HepG2 (cell line): ENCODE measurements around the gene IL16. TPM values are rescaled to one million over a fixed set of nuclear protein-coding genes. Genes with fewer than 3 reads are reported as not detected.

Source experiments
- ATAC-seq: fragments of 200-7000 bp; cut with Tn5 transposase; 3 replicates; pipeline ENCODE4 v1.9.1; 2020; ENCODE audit warnings: mild to moderate bottlenecking, moderate library complexity
- BruUV-seq: library from RNA; stranded (reverse); fragments of 400-500 nt; replicated peaks from 2 replicates; lab custom pipeline; 2021; lab: Mats Ljungman, UMichigan
- CTCF ChIA-PET: fragments of 300-600 bp; formaldehyde crosslinking; extraction: SDS; loops from one replicate; lab custom pipeline; 2021; ENCODE audit warnings: low total read pairs, inconsistent platforms, low intra/inter-chr PET ratio; lab: Yijun Ruan, JAX
- POLR2A ChIA-PET: fragments of 350-600 bp; sonication (Branson Sonifier 250); formaldehyde crosslinking; loops from one replicate; lab custom pipeline; 2020; ENCODE audit warnings: antibody characterized with exemption, inconsistent platforms; lab: Yijun Ruan, JAX
- DNase-seq: peaks from one replicate; pipeline ENCODE4 v3.0.0-alpha.2; 2015; ENCODE audit warnings: low spot score
- FAIRE-seq: peaks from 3 replicates; lab custom pipeline; 2011; peaks lifted over from hg19 to GRCh38; lab: Jason Lieb, UNC
- H2AFZ ChIP-seq: one replicate; pipeline ENCODE4 v1.6.1; 2011; ENCODE audit warnings: low read length, inconsistent platforms
- H3K27ac ChIP-seq: fragments of 300-600 bp; 3 replicates; pipeline ENCODE4 v1.8.0; 2011; ENCODE audit warnings: mixed run types, mild to moderate bottlenecking, mixed read lengths, low read length, inconsistent platforms; ENCODE audit not compliant: insufficient read depth; ENCODE audit errors: extremely low read length
- H3K27me3 ChIP-seq, 2 experiments: fragments of 200-600 bp in 1 of 2; 2 replicates in 1 of 2; 3 replicates in 1 of 2; pipeline versions ENCODE4 v1.6.0 to v1.8.0; 2011; ENCODE audit warnings: low read length in 2 of 2, mild to moderate bottlenecking in 2 of 2, moderate library complexity in 2 of 2, inconsistent platforms in 1 of 2; ENCODE audit not compliant: insufficient read depth in 2 of 2, control insufficient read depth in 1 of 2
- H3K36me3 ChIP-seq, 2 experiments: fragments of 200-600 bp in 1 of 2; replicated peaks in 1 of 2; 2 replicates in 1 of 2; 3 replicates in 1 of 2; pipeline versions ENCODE4 v1.5.1 to v1.8.0; 2011; ENCODE audit warnings: low read length in 2 of 2, inconsistent platforms in 1 of 2; ENCODE audit not compliant: insufficient read depth in 2 of 2, control insufficient read depth in 1 of 2
- H3K4me1 ChIP-seq: 2 replicates; pipeline ENCODE4 v1.5.1; 2012; ENCODE audit warnings: low read length, inconsistent platforms; ENCODE audit not compliant: insufficient read depth
- H3K4me2 ChIP-seq: 2 replicates; pipeline ENCODE4 v1.6.0; 2011; ENCODE audit warnings: low read depth, low read length, inconsistent platforms
- H3K4me3 ChIP-seq, 3 experiments: fragments of 200-600 bp in 1 of 3; sonication (generic), shearing (Covaris generic) in 1 of 3; replicated peaks in 1 of 3; 2 replicates each; pipeline ENCODE4 v1.5.1; 2011 to 2016; ENCODE audit warnings: low read length in 3 of 3, inconsistent platforms in 2 of 3, low read depth in 2 of 3, mild to moderate bottlenecking in 2 of 3, control low read depth in 1 of 3, mixed read lengths in 1 of 3; ENCODE audit not compliant: insufficient read depth in 1 of 3
- H3K79me2 ChIP-seq: one replicate; pipeline ENCODE4 v1.6.1; 2011; ENCODE audit warnings: low read length, inconsistent platforms; ENCODE audit not compliant: insufficient read depth
- H3K9ac ChIP-seq: 2 replicates; pipeline ENCODE4 v1.6.0; 2011; ENCODE audit warnings: mild to moderate bottlenecking, low read depth, low read length, inconsistent platforms; ENCODE audit not compliant: insufficient read depth
- H3K9me3 ChIP-seq: 2 replicates; pipeline ENCODE4 v1.5.1; 2012; ENCODE audit warnings: mild to moderate bottlenecking, low read length
- H4K20me1 ChIP-seq: 2 replicates; pipeline ENCODE4 v1.6.0; 2011; ENCODE audit warnings: inconsistent platforms, mild to moderate bottlenecking, low read length, moderate library complexity; ENCODE audit not compliant: insufficient read depth
- FOXA1 ChIP-seq, 2 experiments: fragments of 450-650 bp in 1 of 2; sonication (generic) in 1 of 2; formaldehyde crosslinking in 1 of 2; IDR thresholded peaks; 2 replicates each; pipeline versions ENCODE4 v1.4.0 to v1.6.1; 2016 to 2020; ENCODE audit warnings: missing genetic modification reagents in 1 of 2
- HNRNPUL1 ChIP-seq: fragments of 200-400 bp; formaldehyde crosslinking; IDR thresholded peaks from 2 replicates; pipeline ENCODE4 v1.6.1; 2017; ENCODE audit warnings: low read depth, mild to moderate bottlenecking, low read length, moderate library complexity
- LRRFIP1 ChIP-seq: sonication (generic); formaldehyde crosslinking; conservative IDR thresholded peaks from 2 replicates; pipeline ENCODE4 v1.4.0; 2020; ENCODE audit warnings: missing genetic modification reagents
- NFIB ChIP-seq: sonication (generic); formaldehyde crosslinking; IDR thresholded peaks from 2 replicates; pipeline ENCODE4 v1.9.0; 2021; ENCODE audit warnings: missing genetic modification reagents, mild to moderate bottlenecking, borderline replicate concordance
- REL ChIP-seq: sonication (generic); formaldehyde crosslinking; conservative IDR thresholded peaks from 2 replicates; pipeline ENCODE4 v1.8.0; 2022; ENCODE audit warnings: mild to moderate bottlenecking, missing genetic modification reagents, moderate library complexity
- ZBTB44 ChIP-seq: sonication (generic); formaldehyde crosslinking; IDR thresholded peaks from 2 replicates; pipeline ENCODE4 v1.4.0; 2020; ENCODE audit warnings: missing genetic modification reagents
- ZNF207 ChIP-seq: fragments of 450-650 bp; IDR thresholded peaks from 2 replicates; pipeline ENCODE4 v1.6.1; 2016; ENCODE audit warnings: antibody characterized with exemption, borderline replicate concordance
- ZNF264 ChIP-seq: sonication (generic); formaldehyde crosslinking; IDR thresholded peaks from 2 replicates; pipeline ENCODE4 v1.4.0; 2020; ENCODE audit warnings: missing genetic modification reagents
- ZNF33B ChIP-seq: sonication (generic); formaldehyde crosslinking; IDR thresholded peaks from 2 replicates; pipeline ENCODE4 v1.5.1; 2020; ENCODE audit warnings: mild to moderate bottlenecking, missing genetic modification reagents
- ZNF598 ChIP-seq: sonication (generic); formaldehyde crosslinking; IDR thresholded peaks from 2 replicates; pipeline ENCODE4 v1.5.1; 2020; ENCODE audit warnings: mild to moderate bottlenecking, missing genetic modification reagents, borderline replicate concordance
- ZNF615 ChIP-seq: sonication (generic); formaldehyde crosslinking; IDR thresholded peaks from 2 replicates; pipeline ENCODE4 v1.5.0; 2020; ENCODE audit warnings: mild to moderate bottlenecking, missing genetic modification reagents, borderline replicate concordance
- ZZZ3 ChIP-seq: sonication (generic); formaldehyde crosslinking; IDR thresholded peaks from 2 replicates; pipeline ENCODE4 v1.4.0; 2020; ENCODE audit warnings: missing genetic modification reagents, mild to moderate bottlenecking, borderline replicate concordance
- WGBS: methylation state at CpG from one replicate; pipeline ENCODE4 v1.1.6; 2017; ENCODE audit warnings: low lambda C conversion rate; 5-methylcytosine and 5-hydroxymethylcytosine counted together
- in situ Hi-C: cut with HindIII; loops from 2 replicates; pipeline ENCODE4 v1.10.0; 2017; ENCODE audit warnings: low pct_unique_long_range_greater_than_20kb; ENCODE audit not compliant: extremely low pct_ligation_motif_present
- intact Hi-C: fragments of 100-400 bp; cut with micrococcal nuclease; formaldehyde crosslinking; loops from one replicate; pipeline ENCODE4 v1.10.0; 2022; ENCODE audit not compliant: unreplicated experiment
- polyA plus RNA-seq, 8 experiments: library from polyadenylated mRNA; depleted of rRNA in 3 of 8; stranded (reverse) in 7 of 8; unstranded in 1 of 8; fragments of >200 nt; fragmentation: Illumina TruSeq in 4 of 8; extraction: Trizol in 4 of 8; gene quantifications; 2 replicates each; pipeline versions ENCODE4 v1.2.1 to v1.2.3, GENCODE V29; 2011 to 2016; ENCODE audit warnings: low read depth in 4 of 8, missing spikeins in 1 of 8, mixed read lengths in 1 of 8; ENCODE audit not compliant: insufficient read depth in 1 of 8
- total RNA-seq, 5 experiments: library from RNA; depleted of rRNA; stranded (reverse); fragments of >200 nt; fragmentation: Illumina TruSeq; extraction: Trizol; gene quantifications; 2 replicates each; pipeline ENCODE4 v1.2.3, GENCODE V29; 2016; ENCODE audit warnings: low read depth in 1 of 5
- TF ChIP-seq, protein P1 (sequence below): sonication (generic); formaldehyde crosslinking; IDR thresholded peaks from 2 replicates; pipeline ENCODE4 v1.4.0; 2020; ENCODE audit warnings: missing genetic modification reagents; ENCODE audit errors: not compliant biosample characterization
- TF ChIP-seq, protein P2 (sequence below): sonication (generic); formaldehyde crosslinking; IDR thresholded peaks from 2 replicates; pipeline ENCODE4 v1.8.1; 2023; ENCODE audit warnings: mild to moderate bottlenecking, moderate library complexity, missing genetic modification reagents

The IL16 gene
- total and polyA plus RNA-seq, 2 of the 13 experiments (the other 11 are each of a cell fraction or from before 2014, with no cell fraction given), result 0.03 TPM; not detected in 1

DNA sequence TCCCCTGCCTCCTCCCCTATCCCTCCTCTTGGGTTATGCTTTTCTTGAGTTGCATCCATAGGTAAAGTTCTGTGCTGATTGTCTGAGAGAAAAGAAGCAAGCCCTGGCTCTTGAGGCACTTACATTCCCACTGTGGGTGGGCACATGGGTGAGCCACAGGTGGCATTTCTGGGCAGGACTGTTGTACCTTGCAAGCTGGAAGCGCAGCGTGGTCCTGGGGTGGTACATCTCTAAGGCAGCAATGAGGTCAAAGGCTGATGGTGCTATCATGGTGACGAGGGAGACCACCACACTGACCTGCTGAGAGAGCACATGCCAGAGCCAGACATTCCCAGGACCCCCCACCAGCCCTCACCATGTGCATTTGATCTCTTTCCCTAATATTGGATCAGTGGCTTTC, 152.6 kb downstream of the IL16 start (continued):
- TF ChIP-seq, protein P1, sequence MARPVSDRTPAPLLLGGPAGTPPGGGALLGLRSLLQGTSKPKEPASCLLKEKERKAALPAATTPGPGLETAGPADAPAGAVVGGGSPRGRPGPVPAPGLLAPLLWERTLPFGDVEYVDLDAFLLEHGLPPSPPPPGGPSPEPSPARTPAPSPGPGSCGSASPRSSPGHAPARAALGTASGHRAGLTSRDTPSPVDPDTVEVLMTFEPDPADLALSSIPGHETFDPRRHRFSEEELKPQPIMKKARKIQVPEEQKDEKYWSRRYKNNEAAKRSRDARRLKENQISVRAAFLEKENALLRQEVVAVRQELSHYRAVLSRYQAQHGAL (CRISPR knock-in tag), result no peak
- no peak for TF ChIP-seq FOXA1 (IDR thresholded peaks at IDR 0.05)
- no peak for TF ChIP-seq FOXA1 (CRISPR knock-in tag; IDR thresholded peaks at IDR 0.05)
- no peak for TF ChIP-seq ZBTB44

- Histone ChIP-seq H3K9ac (no peak overlapping the region), H4K20me1 (no peaks in the 10 kb centered on the region), H2AFZ (no peak overlapping the region), H3K27ac (no peak overlapping the region), H3K27me3 (no peaks in the 10 kb centered on the region), H3K79me2 (no peaks in the 10 kb centered on the region), H3K4me1 (no peaks in the 10 kb centered on the region), H3K9me3 (no peaks in the 10 kb centered on the region), H3K4me3 (no peak overlapping the region), H3K36me3 (no peaks in the 10 kb centered on the region), H3K4me2 (no peak overlapping the region)
- ChIA-PET CTCF (no interaction called here), POLR2A (no interaction called here)
- TF ChIP-seq REL (CRISPR knock-in tag) (no peak), ZNF207 (no peak), LRRFIP1 (CRISPR knock-in tag) (no peak), ZNF264 (CRISPR knock-in tag) (no peak), ZNF598 (CRISPR knock-in tag) (no peak), ZNF615 (no peak), ZZZ3 (CRISPR knock-in tag) (no peak), HNRNPUL1 (no peak), ZNF33B (CRISPR knock-in tag) (no peak), NFIB (CRISPR knock-in tag) (no peak)
- TF ChIP-seq, protein P2, sequence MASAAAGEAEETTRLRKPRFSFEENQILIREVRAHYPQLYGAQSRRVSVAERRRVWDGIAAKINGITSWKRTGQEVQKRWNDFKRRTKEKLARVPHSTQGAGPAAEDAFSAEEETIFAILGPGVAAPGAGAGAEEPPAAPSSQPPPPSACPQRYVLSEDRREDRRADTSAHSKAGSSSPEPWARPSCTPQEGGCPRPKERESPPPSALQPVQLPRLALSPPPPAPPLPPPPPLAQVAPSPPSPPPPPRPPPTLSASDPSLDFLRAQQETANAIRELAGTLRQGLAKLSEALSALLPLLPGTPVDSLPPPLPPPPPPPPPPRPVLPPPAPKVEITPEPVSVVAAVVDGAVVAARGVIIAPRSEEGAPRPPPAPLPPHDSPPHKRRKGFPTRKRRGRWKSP (CRISPR knock-in tag), result no peak
- no peak for ATAC-seq
- DNase-seq, result no peak
- intact Hi-C loops (no loop called here), in situ Hi-C loops (no loop called here)
- 23% methylated on average over 5 of the region's 5 CpGs for WGBS
- no TSS peak for BruUV-seq
- no peak for FAIRE-seq
These were observed 155.0 kb downstream of the IL16 start for GRCh38 chr15:81351651-81352050.
